Fibroblast of the aortic adventitia (primary cell): ENCODE measurements around the gene LRBA. TPM values are rescaled to one million over a fixed set of nuclear protein-coding genes. Genes with fewer than 3 reads are reported as not detected.

Experiments used
- DNase-seq: peaks from one replicate; pipeline ENCODE4 v3.0.0-alpha.2; 2010; ENCODE audit warnings: low read depth
- H3K4me3 ChIP-seq: 2 replicates; pipeline ENCODE4 v1.5.1; 2011; ENCODE audit warnings: low read depth, mild to moderate bottlenecking, control low read depth, low read length, moderate library complexity
- CTCF ChIP-seq: IDR thresholded peaks from 2 replicates; pipeline ENCODE4 v1.5.1; 2011; ENCODE audit warnings: mild to moderate bottlenecking, low read length, control low read depth, inconsistent platforms; ENCODE audit not compliant: insufficient read depth
- total RNA-seq: library from RNA; depleted of rRNA; stranded (reverse); fragments of >200 nt; gene quantifications from 2 replicates; pipeline ENCODE4 v1.2.3, GENCODE V29; 2012; ENCODE audit warnings: low replicate concordance

LRBA gene
- total RNA-seq, 1 donor: 45.8 TPM

- H3K4me3 ChIP-seq: no peak overlapping the region
- no peak for TF ChIP-seq CTCF
- no peak for DNase-seq
Measured at GRCh38 chr4:150988238-150988637, 26.8 kb downstream of the LRBA start.

- DNase-seq: no peak
- no peak overlapping the region for H3K4me3 ChIP-seq
Measured at GRCh38 chr4:150987204-150987603, 27.9 kb downstream of the LRBA start.

GRCh38 chr4:150986085-150986484, 29.0 kb downstream of the LRBA start:
- no peak for DNase-seq
- TF ChIP-seq CTCF: no peak

More at GRCh38 chr4:150987204-150987603, 27.9 kb downstream of the LRBA start:
- no peak for TF ChIP-seq CTCF

GRCh38 chr4:150983851-150984250, 31.2 kb downstream of the LRBA start:
- no peak overlapping the region for H3K4me3 ChIP-seq
- no peak for TF ChIP-seq CTCF
- DNase-seq: no peak

More at GRCh38 chr4:150986085-150986484, 29.0 kb downstream of the LRBA start:
- H3K4me3 ChIP-seq: no peak overlapping the region

- TF ChIP-seq CTCF: no peak
- H3K4me3 ChIP-seq: no peak overlapping the region
- no peak for DNase-seq
Measured at GRCh38 chr4:150982557-150983233, 32.4 kb downstream of the LRBA start.

GRCh38 chr4:150978738-150979575, 36.1 kb downstream of the LRBA start:
- H3K4me3 ChIP-seq: no peak overlapping the region
- no peak for DNase-seq
- no peak for TF ChIP-seq CTCF
